SW 1271 (cell line): ENCODE results near the gene WDTC1.

Source experiments
- DNase-seq, 2 experiments: peaks; one replicate each; lab custom pipeline; 2025; lab: John Stamatoyannopoulos, UW

WDTC1 gene

DNA sequence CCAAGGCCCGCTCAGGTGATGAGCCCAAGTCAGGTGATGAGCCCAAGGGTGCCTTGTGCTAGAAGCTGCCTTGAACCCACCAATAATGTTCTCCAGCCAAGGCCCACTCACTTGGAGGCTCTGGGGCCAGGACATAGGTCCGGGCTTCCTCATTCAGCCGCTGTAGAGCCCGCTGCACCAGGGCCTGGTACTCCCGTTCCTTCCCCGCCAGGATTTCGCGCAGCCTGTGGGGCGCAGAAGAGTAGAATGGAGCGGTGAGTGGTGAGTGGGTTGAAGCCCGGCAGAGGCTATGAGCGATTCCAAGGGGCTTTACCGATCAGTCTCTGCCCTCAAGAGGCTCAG is 121.8 kb downstream of the WDTC1 start:
- DNase-seq, result no peak

DNA sequence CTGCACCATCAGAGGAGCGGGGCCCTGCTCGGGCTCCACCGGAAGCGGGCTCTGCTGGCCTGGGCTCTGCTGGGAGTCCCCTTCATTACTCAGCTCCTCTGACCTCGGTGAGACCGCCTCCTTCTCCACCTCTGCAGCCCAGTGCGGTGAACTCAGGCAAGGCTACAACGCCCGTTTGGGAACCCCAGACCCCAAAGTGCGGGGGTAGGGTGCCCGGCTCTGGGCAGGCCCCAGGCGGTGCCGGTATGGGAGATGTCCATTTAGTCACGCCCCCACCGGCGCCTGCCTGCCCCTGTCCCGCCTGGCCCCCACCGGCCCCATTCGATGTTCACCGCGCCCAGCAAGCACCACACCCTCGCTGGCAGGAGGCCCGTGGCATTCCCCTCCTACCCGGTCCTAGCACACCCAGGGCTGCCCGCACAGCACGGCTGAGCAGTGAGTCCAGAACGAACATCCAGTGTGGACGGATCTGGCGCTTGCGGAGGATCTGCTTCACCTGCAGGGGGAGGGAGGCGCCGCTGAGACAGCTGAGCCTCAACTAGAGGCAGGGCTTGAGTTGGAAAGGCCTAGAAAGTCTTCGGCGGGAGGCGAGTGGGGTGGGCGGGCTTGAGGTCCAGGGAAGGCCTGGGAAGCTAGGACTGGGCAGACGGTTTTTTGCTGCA is 122.3 kb downstream of the WDTC1 start:
- DNase-seq, result no peak

DNA sequence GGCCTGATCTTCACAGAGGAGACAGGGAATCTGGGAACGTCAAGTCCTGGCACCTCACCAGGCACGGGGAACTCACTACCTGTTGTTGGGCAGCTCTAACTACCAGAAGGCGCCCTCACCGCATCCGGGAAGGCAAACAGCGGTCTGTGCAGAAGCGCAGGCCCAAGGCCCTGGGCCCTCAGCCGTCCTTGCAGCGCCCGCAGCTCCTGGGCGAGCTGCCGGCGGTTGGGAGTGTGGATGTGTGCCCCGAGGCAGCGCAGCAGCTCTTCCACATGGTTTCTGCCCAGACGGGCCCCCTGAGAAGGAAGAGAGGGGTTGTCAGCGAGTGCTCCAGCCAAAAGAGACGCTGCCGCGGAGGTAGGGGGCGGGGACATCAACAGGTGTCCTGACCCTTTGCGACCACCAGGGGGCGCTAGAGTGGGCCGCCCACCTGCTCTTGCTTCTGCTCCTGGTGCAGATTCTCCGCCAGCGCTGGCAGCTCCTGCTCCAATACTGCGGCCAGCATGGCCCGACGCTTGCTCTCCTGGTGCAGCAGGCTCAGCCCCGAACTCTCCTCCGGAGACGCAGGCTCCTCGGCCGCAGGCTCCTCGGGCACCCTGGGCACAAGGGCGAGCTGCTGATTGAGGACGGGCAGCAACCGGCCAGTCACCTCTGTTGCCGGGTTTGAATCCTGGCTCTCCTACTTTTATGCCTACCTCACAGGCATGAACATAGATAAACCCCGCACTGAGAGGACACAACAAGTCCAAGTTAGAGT is 123.0 kb downstream of the WDTC1 start:
- no peak for DNase-seq
